Activated T-helper 9 cell treated with anti-CD3 and anti-CD28 coated beads, Interleukin-2, amount 50 U/mL, for 16 hours (primary cell): ENCODE results near the gene NUFIP1.
"Not testable (repeated sequence)": the region's sequence is repeated elsewhere in the genome, so short reads cannot be mapped to it uniquely, and the experiment has no call there.

ENCODE experiments used
- DNase-seq: peaks from one replicate; pipeline ENCODE4 v3.0.0-alpha.2; 2020; ENCODE audit warnings: low read depth

The NUFIP1 gene

DNA sequence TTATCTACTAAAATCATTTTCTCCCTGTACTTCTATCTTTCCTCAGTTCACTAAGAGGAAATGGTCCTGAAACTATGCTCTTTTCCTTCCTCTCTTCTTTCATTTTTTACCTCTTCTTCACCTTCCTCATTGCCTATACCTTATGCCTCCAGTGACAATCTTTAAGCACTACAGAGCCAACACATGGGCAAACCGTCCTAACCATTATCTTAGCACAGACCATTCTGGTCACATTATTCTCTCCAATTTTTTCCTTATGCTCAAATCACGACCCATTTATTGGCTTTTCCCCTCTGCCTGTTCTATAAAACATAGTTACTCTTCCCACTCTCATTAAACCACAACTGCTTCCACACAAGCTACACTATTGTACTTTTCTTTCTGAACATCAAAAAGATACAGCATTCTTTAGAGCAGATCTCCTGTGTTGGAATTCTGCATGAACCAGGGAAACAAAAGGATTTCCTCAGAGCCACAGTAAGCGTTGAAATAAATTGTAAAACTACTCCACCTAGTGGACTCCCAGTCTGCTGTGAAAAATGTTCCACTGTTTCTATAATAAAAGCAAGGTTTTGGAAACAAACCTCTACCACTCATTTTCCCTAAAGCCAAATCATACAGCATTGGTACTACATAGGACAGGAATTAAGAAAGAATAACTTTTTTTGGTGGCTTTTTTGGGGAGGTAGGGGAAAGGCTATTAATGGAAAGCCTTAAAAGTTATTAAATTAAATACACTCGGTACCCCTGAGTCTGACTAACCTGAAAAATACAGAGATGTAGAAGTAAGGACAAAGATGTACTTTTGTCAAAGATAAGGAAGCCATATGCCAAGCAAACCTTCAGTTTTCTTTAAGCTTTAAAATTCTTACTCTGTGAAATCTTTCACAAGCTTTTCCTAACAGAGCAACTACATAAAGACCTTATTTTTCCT, 19.5 kb downstream of the NUFIP1 start:
- no peak for DNase-seq

DNA sequence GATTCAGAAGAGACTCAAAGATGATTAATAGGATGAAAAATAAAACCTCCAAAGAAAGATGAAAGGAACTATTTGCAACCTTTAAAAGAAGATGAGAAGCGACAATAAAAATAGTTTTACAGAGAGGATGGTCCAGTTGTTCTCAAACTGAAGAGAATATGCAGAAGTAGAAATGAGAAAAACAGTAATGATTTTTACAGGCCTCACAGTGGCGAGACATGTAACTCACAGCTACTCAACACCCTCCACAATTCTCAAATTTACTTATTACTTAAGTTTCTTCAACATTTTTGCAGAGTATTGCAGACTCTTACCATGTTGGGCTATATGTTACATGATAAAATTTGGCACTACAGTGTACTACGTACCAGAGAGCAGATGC, 20.8 kb downstream of the NUFIP1 start:
- no peak for DNase-seq

DNA sequence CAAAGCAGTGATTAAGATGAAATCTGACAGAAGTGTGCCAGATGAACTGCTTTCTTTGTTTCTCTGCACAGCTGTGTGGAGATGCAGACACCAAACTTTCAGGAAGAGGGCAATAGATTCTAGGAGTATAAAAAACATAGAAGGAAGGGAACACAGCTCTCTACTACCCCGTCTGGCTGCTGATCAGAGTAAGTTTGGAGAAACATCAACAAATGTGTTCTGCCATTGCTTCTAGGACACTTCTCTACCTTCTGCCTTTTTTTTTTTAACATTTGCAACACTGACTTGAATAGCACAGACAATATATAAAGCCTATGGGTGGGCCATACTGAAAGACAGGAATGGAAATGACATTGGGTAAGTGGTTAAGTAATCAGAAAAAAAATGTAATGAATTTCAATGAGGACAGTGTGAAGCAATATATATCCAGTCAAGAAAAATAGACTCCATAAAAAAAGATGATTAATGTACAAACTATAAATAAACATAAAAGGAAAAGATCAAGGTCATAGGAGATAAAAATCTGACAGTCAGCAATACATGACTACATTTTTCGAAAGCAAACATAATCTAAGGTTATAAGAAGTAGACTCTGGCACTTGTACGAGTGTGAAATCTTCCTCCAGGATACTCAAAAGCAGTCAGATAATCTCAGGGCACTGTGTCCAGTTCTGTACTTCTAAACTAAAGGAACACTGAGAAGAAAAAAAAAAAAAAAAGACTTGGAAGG, 21.4 kb downstream of the NUFIP1 start:
- no peak for DNase-seq

DNA sequence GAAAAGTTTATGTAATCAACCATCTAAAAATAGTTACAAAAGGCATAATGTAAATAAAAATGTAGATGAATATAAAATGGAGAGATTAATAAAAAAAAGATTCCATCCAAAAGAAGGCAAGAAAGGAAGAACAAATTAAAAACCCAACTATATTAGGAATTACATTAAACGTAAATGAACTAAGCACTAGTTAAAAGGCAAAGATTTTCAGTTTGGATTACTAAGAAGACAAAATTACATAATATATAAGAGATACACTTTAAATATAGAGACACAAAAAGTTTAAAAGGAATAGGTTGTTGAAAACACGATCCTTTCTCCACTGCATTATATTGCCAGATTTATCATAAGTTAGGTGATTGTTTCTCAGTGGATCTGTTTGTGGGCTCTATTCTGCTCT, 27.3 kb downstream of the NUFIP1 start:
- DNase-seq, result no peak

DNA sequence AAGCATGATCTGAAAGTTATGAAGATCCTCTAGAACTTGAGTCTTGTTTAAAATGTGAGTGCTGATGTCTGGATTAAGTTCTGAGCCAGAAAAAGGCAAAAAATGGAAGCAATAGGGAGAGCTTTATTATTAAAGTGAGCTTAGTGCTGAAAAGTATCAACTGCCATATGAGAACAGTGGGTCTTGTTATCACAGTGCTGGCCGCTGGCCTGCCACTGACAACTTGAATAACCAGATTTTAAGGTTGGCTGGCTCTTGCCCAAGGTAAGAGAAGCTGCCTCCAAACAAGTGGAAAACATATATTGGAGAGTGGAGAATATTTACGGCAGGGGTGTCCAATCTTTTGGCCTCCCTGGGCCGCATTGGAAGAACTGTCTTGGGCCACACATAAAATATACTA, 33.9 kb downstream of the NUFIP1 start:
- no peak for DNase-seq

DNA sequence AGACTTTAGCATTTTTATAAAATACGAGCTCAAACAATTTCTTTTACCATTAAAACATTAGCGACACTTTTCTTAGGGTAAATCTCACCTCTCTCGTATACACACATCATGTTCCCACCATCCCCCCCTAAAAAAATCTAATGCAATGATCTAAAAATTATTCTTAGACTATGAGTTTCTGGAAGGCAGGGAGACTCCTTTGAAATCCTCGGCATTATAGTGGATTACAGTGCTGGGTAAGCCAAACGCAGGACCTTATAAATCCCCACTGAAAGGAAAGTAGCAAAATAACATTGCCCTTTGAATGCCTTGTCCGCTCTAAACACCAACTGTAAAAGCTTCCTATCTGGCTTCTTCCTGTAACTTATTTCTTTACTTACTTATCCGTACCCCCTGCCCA, 35.0 kb downstream of the NUFIP1 start:
- DNase-seq, result no peak

DNA sequence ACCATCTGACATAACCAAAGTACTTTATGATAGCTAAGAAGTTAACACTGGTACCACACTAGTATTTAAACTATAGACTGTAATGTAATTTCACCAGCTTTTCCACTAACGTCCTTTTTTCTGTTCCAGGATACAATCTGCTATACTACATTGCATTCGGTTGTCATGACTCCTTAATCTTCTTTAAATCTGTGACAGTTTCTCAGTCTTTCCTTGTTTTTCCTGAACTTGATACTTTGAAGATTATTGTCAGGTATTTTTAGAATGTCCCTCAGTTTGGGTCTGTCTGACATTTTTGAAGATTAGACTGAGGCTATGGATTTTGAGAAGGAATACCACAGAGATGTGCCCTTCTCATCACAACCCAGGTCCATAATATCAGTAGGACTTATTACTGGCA, 36.6 kb downstream of the NUFIP1 start:
- DNase-seq, result no peak

DNA sequence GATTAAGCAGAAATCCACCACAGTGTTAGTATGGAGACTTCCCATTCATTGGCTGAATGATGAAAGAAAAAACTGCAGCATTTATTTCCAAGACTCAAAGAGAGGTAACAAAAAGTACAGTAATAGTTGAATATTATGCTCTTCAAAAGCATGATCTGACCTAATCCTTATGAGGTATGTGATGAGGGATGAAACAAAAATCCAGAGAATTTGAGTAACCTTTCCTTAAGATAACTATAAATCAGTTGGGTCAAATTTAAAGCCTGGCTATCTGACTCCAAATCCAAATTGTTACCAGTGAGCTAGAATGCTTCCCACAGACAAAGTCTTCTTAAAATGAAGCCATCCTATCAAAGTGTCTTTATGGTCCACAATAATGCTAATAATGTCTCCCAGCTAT, 38.1 kb downstream of the NUFIP1 start:
- DNase-seq, result no peak

DNA sequence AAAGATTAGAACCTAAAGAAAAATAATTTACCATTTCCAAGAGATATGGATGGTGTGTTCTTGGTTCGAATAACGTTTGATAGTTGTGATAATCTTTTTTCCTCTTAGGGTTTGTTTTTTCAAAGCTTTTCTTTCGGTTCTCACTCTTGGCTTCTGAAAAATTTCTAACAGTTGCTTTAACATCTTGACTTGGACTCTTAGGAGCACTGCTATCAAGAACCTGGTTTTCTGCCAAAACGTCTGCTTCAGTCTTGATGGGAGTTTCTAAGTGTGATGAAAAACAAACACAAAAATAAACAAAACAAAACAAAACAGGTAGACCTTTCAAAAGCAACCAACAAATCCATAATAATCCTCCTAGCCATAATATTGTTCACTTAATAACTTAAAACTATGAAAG, 45.9 kb downstream of the NUFIP1 start:
- DNase-seq, result not testable (repeated sequence)

DNA sequence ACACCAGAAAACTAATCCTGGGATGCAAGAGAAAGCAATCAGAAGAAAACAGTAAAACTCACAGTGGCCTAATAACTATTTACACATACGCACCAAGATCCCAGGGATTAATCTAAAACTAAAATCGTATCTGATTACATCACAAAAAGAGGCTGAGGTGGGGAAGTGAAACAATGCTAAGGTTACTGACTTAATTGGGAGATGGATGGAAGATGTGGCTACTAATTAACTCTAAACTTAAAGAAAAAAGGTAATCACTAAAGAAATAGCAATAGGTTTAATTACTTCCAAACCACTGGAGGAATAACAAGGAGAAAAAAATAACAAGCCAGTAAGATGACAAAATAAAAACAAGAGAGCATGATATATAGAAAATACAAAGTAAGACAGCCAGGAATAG, 50.4 kb downstream of the NUFIP1 start:
- no peak for DNase-seq

DNA sequence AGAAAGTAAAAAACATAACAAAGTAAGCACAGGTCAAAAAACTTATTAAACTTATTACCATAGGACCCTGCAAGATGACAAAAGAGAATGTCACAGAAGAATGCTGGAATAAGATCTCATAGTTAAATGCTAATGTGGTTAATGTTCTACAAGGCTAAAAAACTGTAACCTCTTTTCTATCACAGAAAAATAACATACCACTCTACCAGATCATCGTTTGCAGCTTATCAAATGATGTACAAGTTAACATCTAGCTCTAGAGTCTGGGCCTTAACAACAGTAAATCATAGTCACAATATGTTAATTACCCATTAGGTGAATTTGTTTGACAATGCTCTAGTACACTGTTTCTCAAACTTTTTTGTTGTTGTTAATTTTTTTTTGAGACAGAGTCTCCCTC, 53.0 kb downstream of the NUFIP1 start:
- DNase-seq, result no peak

DNA sequence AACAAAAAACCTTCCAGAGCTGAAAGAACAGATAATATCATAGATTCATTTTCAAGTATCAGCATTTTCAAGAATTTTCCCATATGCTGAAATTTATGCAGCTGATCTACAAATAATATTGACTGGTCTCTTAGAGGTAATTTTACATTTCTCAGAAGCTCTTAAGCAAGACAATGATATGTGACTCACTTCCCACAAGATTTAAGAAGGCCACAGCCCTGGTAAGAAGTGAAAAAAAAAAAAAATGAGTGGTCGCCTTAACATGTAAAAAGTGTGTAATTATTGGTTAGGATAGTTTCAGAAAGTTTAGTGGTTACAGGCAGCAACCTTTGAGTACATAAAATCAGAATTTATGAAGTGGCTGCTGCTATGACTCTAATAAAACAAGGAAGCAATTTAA, 54.5 kb downstream of the NUFIP1 start:
- no peak for DNase-seq

DNA sequence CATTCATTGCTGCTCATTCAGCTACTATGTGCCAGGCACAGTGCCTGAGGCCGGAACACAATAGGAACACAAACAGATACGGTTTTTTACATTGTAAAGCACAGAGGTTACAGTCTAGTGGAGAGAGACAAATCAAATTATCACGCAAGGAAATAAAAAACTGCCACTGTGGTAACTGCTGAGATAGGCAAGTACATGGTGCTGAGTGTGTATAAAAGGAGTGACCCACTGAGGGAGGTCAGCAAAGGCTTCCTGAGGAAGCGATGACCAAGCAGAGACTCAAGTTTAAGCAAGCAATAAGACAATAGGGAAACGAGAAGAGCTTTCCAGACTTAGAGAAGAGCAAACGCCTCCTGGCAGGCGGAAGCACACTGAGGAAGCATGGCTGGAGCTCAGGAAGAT, 56.4 kb downstream of the NUFIP1 start:
- DNase-seq, result no peak

DNA sequence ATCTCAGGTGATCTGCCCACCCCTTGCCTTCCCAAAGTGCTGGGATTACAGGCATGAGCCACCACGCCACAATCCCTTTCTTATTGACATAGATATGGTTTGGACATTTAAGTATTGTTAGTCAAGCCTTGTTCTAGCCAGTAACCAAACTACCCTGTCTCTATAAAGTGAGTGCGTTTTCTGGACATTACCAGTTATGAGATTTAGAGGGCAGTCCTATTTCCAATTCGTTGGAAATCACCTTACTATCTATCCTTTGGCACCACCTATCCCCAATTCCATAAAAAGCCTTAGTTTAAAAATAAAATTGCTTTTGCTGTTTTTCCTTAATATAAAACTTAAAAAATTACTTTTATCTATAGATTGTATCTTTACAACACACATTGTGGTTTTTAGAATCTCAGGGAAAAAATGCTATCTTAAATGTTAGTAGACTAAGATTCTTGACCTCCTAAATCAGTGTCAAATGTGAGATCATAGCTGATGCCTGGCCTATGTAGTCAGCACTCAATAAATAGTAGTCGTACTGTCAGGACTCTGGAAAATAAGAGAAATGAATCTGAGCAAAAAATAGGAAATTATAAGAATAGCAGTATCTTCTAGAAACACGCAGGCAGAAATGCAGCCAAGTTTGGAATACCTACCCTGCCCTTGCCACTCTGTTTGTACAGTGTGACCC, 57.0 kb downstream of the NUFIP1 start:
- DNase-seq, result no peak

DNA sequence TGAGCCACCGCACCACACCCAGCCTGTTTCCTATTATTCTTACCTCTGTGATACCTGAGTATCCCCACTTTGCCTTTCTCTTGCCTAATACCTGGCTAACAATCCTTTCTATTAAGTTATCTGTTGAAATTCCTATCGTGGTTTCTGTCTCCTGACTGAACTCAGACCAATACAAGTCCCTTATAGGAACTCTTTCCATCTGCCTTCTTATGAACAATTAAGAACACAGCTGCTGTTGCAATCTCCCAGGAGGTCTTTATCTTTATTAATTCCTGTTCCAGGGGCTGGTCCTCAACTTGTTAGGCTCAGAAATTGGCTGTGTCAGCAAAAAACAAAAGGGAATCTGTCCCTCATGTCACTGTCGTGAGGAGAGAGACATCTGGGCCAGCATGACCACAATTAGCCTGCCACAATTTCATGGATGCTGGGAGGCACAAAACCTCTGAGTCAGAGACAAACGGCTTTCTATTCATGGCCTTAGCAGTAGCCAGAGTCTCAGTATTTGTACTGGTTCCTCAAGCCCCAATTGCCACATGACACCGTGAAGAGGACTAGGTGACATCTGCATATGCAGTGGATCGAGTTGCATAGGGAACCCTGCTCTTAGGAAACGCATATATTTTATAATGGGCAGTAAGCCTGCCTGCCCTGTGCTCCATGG, 58.2 kb downstream of the NUFIP1 start:
- DNase-seq, result no peak

DNA sequence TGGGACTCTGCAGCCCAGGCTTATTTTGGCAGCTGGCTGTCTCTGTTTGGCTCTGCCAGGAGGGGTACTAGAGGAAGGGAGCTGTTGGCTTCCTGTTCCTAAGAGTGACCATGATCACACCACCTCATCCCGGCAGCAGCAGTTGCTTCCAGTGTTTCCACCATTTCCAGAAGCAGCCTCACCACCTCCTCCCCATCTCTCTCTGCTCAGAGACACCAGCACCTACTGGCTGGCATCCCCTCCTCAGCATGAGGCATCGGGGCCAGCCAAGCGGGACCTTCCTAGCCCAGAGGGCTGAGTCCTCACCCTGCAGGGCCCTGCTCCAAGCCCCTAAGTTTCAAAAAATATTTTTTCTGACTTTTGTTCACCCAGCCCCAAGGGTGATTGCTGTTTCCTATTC, 59.0 kb downstream of the NUFIP1 start:
- no peak for DNase-seq

DNA sequence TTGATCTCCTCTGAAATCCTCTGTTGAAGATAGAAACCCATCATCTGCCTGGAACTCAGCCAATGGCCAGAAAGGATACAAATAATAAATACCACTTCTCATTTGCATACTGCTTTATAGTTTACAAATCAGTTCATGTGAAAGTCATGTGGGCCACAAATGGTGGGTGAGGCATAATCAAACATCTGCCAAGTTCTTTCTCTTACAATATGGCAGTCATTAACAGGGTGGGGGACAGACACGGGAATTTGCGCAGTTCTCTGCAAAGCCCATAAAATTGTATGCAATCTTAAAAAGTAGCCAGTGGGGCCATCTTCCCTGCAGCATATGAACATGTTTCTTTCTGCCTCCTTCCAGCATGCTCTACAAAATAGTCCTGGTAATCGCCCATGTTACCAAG, 59.6 kb downstream of the NUFIP1 start:
- DNase-seq, result no peak

DNA sequence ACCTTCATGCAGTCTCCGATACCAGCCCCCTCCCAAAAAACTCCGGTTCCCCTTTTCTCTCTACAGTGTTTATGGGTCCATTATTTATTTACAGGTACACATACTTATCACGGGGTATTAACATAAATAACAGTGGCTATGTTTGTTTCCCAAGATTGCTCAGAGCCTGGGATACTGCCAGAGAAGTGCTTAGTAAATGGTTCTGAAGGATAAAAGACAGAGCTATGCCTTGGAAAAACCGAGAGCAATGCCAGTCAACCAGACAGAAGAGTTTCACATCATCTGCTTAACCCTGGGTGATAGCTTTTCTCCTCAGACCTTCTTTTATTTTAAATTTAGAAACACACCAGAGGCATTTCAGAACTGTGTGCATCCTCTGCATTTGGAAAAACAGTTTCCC, 61.3 kb downstream of the NUFIP1 start:
- DNase-seq, result no peak

DNA sequence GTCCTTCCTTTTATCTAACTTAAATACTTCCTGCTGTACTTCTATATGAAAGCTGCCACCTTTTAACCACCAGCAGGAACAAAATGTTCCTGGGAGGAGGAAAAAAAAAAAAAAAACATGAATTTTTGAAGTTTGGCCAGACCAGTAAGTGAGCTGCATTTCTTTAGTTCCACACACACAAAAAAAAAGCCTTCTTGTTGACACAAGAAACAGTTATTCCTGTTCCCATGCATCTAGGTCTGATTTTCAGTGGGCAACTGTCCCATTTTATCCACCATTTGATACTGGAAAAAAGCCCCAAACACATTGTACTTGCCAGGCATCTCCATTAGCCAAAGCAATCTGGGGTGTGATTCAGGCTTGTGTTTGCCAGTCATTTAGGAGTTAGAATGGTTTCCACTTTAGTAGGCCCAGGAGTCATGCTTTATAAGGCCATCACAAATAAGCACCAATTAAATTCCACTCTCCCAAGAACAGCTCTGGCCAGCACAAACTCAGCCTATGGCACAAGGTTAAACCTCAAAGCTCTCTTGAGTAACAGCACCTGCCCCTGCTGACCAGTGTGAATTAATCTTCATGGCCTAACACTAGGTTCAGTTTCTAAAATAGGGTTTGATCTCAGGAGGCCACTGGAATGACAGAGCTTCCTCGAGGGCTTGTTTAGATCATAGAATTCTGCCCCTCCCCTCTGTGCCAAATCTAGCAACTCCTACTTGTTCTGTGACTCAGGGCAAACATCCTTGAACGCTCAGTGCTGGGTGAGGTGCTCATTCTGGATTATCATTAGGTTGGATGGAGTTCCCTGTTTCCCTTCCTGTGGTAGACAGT, 67.1 kb downstream of the NUFIP1 start:
- DNase-seq, result no peak

DNA sequence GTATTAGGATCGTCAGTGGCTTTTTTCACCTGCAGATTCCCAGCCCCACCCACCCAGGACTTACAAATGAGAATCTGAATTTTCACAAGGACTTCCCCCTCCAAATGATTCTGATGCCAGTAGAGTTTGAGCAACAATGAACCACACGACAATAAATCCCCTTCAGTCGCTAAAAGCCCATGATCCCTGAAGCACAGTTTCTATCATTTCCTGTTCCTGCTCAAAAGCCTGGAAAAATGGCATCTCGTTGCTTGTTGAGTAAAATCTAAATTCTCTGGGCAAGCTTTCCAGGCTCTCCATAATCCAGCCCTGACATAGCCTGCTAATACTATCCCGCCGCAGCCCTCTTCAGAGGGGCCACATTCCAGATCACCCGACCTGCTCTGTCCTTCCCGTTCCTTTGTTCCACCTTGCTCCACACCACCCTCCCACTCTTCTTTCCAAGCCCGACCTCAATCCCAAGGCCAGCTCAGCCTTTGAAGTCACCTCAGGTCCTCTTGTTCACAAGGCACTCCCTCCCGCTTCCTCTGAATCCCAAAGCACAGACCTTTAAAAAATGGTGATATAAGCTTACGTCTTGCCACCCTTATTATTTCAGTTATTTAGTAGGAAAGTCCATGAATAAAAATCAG, 67.9 kb downstream of the NUFIP1 start:
- DNase-seq, result no peak

DNA sequence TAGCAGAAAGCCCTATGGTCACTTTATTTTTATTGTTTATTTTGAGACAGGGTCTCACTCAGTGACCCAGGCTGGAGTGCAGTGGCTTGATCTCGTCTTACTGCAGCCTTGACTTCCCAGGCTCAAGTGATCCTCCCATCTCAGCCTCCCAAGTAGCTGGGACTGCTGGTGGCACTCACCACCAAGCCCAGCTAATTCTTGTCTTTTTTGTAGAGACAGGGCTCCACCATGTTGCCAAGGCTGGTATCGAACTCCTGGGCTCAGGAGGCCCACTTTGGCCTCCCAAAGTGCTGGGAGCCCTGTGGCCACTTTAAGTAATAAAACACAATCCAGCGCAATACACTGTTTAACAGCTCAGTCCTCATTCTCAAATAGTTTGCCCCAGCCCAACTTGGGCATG, 69.3 kb downstream of the NUFIP1 start:
- no peak for DNase-seq
